Measurements from ENCODE around the gene ANTXR1.

DNA sequence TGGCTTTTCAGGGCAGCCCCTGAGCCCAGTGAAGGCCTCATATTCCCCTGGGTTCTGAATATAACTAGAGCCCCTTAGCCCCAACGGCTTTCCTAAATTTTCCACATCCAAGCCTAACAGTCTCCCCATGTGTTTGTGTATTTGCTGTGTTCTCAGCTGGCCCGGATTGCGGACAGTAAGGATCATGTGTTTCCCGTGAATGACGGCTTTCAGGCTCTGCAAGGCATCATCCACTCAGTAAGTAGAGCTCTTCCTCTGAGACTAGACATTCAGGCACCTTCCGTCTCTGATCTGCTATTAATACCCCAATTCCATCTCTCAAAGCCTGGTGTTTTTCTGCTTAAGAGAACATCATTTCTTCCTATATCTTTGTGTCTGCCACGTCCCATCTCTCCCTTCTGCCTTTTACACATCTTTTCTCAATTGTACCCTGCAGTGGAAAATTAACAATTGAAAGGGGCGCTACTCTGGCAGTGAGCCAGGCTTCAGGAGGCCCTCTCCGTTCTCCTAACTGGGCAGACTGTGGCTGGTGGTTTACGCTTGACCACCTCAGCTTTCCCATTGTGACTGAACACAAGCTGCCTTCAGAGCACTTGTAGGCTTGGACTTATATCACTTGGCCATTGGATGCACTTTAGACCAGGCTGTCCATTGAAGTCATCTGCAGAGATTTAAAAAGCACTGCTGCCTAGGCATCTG, 64.4 kb downstream of the ANTXR1 start:
- no peak for TF ChIP-seq CTCF (optimal IDR thresholded peaks at IDR 0.05 in 1 of 3, IDR thresholded peaks at IDR 0.05 in 1 of 3, conservative IDR thresholded peaks at IDR 0.05 in 1 of 3; ENCODE audit: extremely low read depth in 1 of 3, insufficient read depth in 2 of 3, low read length in 3 of 3)
- no peak for TF ChIP-seq EZH2 (IDR thresholded peaks at IDR 0.05; ENCODE audit: low read length)

Data from keratinocyte (primary cell).